Neural cell (in vitro differentiated cells): ENCODE data around the gene CDC45.

Experiments used
- CTCF ChIP-seq: fragments of 450-650 bp; IDR thresholded peaks from 2 replicates; pipeline ENCODE4 v1.5.1; 2014; ENCODE audit warnings: antibody characterized with exemption, mild to moderate bottlenecking, moderate library complexity; ENCODE audit not compliant: poor library complexity, severe bottlenecking
- EZH2 ChIP-seq: fragments of 200-600, 300-800 bp; shearing (Covaris generic), sonication (generic); IDR thresholded peaks from 2 replicates; pipeline ENCODE4 v1.6.1; 2014; ENCODE audit warnings: antibody characterized with exemption, low read length, borderline replicate concordance, mild to moderate bottlenecking; ENCODE audit not compliant: insufficient read depth, poor library complexity, severe bottlenecking

- TF ChIP-seq EZH2: no peak
- no peak for TF ChIP-seq CTCF
Observed at GRCh38 chr22:19569276-19569640, 89.5 kb downstream of the CDC45 start.
